NT2/D1 (cell line): ENCODE data around the gene CCNA1.

Experiments
- SUZ12 ChIP-seq: IDR thresholded peaks from 2 replicates; pipeline ENCODE4 v1.6.1; 2011; ENCODE audit not compliant: insufficient read length, insufficient read depth; ENCODE audit errors: extremely low read depth
- YY1 ChIP-seq: IDR thresholded peaks from 2 replicates; pipeline ENCODE4 v1.6.1; 2011; ENCODE audit not compliant: insufficient read length, insufficient read depth
- ZNF274 ChIP-seq: IDR thresholded peaks from 2 replicates; pipeline ENCODE4 v1.6.1; 2011; ENCODE audit warnings: mild to moderate bottlenecking, low read depth, low read length

- TF ChIP-seq SUZ12 (no peak), ZNF274 (no peak), YY1 (no peak)
Observed at GRCh38 chr13:36430247-36431203, 1.8 kb upstream of the CCNA1 start.
